NCI-H1417 treated with DMSO at 0.1 percent for 48 hours (cell line): Measurements from ENCODE around the gene BCOR.

ENCODE experiments used
- DNase-seq: peaks from one replicate; lab custom pipeline; 2025; lab: John Stamatoyannopoulos, UW

Gene BCOR

DNA sequence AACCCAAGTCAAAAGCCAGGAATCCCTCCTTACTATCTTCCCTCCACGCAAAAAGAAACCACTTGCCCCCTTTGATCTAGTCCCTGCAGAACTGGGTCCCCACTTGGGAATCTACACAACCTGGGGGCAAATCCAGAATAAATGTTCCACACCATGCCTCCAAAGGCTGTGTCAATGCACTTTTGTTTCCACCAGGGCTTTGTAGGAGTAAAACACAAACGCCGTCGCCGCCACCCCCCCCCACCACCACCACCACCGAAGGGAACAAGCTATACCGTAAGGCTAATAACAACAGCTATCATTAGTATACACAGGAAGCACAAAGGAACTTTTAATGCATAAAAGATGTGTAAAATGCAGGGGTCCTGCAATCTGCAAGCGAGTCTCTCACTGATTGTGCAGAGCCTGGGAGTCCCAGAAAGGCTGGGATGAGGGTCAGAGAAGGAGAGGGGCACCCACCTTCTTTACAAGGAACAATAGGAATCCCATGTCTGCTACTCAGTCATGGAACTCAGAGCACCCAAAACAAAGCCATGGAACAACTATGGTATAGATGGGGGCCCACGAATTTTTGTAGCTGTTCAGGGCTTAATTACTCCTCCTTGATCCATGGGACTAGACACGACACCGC is 13.2 kb downstream of the BCOR start:
- no peak for DNase-seq

DNA sequence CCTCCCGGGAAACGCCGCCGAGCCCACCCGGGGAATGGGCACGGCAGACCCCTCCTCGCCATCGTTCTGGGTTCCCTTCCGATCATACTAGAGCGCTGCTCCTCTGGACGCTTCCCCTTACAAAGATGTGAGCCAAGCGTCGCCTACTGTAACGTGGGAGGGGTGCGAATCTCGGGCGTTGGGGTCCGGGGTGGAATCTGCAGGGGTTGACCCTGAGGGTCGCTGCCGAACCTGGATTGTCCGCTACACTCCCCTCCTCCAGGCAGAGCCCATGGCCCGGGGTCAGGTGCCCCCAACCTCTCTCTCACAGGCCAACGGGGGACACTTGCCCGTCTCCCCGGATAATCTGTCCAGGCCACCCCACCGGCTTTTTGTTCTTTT is 13.8 kb downstream of the BCOR start:
- no peak for DNase-seq

DNA sequence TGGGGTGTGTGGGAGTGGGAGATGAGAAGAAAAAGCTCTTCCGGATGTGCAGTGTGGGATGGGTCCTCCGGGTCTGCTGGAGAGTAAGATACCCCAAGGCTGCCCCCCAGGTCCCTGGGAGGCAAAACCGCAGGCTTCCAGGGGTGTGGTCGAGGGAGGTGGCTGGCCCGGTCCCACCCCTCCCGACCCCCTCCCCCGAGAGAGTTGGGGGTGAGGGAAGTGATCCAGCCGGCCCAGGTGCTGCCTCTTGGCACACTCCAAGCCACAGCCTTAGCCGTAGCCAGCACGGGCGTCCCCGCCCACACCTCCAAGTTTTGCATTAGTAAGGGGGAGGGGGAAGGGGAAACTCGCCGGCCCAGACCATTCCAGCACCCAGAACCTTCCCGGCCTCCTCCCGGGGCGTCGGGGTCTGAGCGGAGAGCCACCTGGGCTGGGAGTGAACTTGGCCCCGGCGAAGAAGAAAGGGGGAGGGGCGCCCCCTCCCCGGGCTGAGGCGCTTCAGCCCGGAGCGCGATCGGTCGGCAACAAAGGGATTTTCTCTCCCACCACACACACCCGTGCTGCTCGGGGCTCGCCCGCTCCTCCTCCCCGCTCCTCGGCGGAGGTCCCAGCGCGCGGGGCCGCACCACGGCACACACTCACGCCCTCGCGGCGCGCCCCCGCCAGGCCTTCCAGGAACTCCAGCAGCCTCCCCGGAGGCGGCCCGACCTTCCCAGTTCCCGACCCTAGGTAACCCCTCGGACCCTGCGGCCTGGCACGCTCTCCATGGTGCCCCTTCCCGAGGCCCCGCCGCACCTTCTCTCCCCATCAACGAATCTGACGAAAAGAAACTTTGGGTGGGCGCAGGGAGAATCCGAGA is 14.4 kb downstream of the BCOR start:
- DNase-seq = no peak

DNA sequence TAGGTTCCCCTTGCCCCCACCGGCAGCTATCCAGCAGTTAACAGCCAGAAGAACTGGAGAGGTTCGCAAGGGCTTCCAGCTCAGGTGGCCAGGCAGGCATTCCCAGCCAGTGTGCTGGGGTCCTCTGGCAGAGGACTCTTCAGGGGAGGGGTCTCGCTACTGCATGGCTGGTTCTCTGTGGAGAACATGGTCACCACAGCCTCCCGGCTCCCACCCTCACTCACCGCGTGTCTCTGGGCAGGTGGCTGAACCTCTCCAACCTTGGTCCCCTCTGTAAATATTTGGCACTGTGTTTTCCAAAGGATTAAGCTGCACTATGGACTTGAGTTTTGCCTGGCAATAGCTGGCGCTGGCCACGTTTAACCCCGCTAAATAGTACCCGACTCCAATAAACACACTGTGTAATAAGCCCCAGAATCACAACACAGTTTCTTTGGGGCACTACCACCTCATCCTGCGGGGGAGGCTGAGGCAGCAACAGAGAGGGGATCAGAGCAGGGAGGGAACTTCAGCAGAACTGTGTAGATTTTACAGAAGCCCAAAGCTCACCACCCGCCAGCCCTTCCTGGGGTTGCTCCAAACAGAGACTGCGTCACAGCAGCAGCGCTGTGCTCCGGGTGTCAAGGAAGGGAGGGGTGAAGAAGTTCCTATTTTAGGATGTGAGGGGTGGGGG is 15.2 kb downstream of the BCOR start:
- no peak for DNase-seq

DNA sequence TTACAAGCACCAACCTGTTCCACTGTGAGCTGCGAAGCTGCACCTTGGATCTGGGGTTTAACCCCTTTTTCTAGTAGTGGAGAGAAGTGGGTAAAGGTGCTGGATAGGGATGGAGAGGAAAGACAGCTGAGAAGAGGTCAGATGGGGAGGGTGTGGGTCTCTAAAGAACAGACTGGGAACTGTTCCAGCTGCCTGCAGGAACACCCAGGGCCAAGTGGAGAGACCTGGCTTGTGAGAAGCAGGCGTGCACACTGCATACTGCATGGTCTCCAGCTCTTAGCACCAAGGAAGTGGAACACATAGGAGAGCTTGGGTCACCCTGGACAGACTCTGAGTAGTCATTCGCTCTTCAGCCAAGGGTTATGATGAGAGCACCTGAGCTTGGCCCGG is 16.1 kb downstream of the BCOR start:
- no peak for DNase-seq

DNA sequence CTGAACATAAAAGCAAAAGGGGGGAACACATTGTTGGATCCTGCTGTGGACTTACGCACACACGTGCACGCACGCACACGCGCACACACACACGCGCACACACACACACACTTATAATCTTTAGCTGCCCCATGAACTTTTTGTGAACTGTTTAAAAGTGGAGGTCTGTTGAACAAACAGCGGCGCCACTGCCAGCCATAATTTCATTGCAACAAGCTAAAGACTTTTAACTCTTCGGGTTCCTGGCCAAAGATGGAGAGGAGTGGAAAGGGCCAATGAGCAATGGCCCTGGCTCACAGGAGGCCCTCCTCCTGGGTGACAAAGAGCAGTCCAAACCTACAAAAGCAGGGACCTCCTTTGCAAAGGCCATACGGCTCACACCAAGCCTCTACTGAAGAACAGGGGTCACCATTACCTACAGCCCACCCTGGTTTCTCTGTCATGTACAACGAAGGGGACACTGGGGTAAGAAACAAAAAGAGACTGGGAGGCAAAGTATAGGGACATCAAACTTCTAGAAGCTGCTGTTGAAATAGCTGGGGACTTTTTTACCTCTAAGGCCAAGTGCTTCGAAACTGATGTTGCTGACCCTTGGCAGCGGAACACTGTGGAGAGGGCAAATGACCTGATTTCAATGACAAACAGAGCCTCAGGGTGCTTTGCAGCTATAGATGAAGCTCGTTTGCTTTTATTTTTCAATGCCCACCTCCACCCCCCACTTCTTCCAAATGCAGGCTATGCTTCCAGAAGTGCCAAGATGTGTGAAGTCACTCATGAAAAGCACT is 16.7 kb downstream of the BCOR start:
- no peak for DNase-seq

DNA sequence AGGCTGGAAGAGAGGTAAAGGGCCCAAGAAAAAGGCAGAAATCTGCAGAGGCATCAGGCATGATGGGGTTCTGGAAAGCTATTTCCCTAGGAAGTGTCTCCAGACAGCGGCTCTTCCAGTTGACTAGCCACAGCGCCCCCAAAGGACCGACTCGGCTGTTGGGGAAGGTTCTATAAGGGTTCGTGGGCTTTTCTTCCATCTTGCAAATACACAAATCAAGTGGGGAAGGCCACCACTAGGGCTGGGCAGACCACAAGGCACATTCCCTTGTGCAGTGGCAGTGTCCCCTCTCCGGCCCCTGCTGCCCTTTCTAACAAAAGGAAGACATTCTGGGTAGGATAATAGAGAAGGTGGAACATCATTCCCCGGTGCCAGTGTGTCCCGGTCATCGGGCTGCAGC is 18.2 kb downstream of the BCOR start:
- no peak for DNase-seq

DNA sequence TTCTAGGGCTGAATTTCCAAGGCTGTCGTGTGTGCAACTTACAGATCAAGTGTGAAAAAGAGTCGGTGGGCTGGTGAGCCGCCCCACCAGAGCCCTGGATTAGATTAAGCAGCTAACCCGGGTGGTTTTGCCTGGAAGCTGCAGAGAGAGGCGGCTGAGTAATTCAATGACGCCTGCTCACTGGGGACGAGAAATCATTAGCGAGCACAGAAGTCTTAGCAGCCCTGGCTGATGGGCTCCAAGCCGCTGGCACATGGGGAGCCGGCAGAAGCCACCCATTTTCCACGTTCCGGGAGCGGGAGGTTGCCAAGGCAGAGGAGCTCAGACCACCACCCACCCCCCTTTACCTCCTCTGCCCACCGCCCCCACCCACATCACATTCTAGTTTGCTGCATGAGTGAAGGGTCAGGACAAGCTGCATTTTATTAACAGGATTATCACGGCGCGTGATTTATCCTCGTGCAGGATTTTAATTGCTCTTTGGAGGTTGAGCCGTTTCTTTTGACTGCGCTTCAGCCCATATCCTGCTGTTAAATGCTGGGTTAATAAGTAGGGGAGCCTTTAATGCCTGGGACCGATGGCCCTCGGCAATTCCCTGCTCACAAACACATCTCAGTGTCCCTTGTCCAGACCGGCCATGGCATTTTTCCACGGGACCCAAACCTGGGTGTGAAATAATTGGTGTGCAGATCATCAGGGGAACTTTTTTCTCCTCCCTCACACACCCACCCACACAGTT is 19.1 kb downstream of the BCOR start:
- no peak for DNase-seq

DNA sequence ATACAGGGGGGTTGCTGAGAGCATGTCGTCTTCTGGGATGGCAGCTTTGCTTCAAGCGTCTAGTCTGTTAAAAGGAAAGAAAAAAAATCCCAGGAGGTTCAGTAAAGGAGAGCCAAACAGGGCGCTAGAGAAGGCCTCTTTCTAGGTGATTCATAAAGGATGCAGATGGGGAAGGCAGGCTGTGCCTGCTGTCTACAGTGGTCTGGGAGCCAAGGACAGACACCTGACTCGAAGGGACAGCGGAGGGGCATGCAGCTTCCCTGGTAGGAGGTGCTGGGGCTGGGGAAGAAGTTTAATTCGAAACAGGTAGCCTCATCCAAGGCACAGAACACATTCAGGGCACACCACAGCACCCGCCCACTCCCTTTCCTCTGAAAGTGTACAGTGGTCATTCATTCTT is 19.9 kb downstream of the BCOR start:
- DNase-seq = no peak

DNA sequence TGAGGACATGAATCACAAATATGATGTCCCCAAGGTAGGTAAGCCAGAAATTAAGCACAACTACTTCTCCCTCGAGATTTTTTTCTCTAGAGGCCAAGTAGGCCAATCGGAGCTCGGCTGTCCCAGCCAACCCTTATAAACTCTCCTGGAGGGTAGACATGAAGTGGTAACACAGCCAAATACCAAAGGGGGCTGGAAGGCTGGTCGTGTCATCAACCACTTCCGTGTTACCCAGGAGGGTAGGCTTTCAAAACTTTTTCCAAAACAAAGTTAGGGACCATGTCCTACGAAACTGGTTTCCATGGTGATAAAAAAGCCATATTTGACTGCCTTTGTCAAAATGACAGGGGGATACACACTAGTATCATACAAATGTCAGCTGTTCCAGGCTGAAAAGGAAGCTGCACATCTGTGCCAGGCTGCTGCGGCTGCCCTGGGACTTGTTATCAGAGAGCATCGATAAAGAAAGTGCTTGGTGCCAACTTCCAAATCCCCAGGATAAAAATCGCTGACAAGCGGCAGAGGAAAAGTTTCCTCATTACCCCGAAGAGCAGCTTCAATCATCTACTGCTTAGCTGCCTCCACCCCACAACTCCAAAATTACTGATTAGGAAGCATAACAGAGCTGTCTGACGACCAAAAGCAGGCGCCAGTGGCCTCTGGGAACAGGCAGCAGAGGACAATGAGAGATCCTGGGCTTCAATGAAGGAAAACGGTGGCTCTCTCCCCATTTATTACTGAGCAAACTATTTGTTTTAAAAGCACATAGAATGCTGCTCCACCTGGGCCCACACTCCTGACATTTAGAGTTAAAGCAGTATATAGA is 20.8 kb downstream of the BCOR start:
- DNase-seq = no peak

DNA sequence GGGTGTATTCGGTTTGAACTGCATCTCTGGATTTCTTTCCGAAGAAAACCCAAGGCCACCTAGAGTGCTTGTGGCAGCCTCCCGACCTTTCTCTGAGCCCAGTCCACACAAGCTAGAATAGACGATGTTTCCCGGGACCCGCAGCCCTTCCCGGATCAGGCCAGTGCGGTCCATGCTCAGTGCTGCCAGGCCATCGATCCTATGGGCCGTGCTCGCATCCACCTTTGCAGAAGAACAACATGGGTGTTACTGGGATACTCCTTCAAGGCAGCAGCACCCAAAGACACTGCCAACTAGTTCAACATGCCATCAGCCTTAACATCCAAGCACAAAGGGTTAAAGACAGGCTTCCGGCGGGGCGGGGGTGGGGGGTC is 22.8 kb downstream of the BCOR start:
- DNase-seq = no peak

DNA sequence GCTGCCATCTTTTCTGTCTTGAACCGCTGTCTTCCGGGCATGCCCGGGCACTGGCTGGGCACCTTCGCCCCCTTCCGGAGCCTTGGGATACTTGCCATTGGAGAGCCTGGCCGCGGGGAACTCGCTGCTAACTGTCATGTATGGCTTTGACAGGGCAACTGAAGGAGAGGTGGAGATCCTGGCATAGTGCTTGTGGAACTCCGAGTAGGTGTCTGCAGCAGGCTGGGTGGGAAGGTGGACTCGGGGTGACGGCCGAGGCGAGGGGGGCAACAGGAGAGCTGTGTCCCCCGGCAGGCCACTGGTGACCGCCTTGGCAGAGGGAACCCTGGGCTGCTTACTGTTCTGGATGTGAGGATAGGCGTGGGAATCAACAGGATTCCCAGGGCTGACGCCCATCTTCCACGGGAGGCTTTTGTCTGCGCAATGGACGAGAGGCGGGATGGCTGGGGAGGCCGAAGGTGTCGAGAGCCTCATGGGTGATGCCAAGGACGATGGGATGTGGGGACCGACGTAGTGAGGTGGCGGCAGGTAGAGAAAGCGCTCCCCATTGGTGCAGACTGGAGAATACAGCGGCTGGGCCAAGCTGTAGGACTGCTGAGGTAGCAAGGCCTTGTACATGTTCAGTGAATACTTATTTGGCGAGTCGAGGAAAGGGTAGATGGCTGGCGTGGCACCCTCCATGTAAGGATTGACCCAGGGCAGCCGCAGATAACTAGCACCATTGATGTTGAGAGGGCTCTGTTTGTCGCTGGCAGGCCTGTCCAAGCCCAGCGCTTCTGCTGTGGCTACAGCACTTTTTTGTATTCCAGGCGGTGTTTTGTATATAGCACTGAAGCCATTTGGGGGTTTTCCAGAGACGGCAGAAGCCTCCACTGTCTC is 23.4 kb downstream of the BCOR start:
- DNase-seq = no peak

DNA sequence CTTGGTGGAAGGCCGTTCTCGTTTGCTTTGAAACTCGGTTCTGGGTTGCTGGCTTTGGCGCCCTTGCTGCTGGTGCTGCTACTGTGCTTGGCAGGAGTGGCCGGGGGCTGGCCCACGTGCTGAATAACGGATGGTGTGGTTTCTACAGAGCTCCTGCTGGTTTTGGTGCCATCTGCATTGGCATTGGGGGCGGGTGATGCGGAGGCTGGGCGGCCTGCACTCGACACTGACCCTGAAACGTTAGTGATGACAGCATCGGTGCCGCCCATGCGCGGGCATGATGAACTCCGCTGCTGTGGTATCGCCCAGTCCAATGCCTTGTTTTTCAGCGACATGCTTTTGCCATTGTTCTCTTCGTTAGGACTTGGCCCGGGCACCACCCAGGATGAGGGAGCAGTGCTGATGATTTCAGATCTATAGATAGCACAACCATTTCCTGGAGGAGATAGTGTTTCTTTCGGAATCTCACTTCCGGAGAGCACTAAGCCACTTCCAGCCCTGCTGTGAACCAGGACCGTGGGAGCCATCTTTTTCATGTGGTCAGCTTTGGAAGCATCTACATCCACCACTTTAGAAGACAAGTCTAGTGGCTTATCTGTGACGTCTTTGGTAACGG is 24.2 kb downstream of the BCOR start:
- no peak for DNase-seq

DNA sequence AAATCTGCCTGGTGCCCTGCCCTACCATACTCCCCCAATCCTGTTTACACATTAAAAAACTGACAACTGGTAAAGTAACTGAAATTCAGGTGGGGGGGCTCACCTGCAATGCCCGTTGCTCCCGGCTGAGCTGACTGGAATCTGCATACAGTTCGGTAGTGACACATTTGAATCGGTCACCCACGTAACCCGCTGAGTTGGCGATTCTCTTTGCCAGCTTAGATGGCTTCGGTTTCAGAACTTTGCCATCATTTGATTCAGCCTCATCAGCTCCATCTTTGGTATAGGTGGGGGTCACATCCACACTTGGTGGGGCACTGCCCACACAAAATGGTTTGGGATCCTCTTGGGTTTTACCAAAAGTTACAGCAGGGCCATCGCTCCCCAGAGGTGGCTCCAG is 25.5 kb downstream of the BCOR start:
- DNase-seq = no peak

DNA sequence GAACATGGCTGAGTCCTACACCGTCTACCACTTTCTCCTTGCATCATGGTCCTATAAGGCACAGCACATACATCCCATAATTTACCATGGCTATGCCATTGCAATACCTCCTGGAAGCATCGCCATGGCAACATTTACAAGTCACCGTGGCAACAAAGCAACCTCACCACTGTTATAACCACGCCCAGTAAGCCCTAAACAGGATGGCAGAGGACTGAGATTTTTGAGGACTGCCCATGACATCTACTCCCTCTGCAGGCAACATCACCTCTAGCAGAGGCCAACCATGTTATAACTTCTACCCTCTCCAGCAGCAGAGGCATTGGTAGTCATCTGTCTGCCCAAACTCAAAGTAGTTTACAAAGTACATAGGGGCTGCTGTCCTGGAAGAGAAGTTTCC is 29.7 kb downstream of the BCOR start:
- no peak for DNase-seq

DNA sequence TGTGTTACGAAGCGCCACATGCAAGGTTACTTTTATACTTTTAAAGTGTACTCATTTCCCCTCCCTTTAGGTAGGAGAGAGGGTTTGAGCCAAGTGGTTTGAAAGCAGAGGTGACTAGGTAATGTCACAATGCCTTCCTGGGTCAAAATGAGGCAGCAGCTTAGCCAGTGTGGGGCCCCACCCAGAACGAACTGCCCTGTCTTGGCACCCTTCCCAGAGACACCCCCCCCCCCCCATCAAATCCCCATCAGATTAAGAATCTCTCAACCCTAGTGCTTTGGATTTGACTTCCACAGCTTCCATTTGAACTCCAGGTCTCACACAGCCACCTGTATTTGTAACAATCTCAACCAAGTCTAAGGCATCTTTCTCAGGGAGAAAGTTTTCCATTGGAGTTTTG is 31.1 kb downstream of the BCOR start:
- no peak for DNase-seq

DNA sequence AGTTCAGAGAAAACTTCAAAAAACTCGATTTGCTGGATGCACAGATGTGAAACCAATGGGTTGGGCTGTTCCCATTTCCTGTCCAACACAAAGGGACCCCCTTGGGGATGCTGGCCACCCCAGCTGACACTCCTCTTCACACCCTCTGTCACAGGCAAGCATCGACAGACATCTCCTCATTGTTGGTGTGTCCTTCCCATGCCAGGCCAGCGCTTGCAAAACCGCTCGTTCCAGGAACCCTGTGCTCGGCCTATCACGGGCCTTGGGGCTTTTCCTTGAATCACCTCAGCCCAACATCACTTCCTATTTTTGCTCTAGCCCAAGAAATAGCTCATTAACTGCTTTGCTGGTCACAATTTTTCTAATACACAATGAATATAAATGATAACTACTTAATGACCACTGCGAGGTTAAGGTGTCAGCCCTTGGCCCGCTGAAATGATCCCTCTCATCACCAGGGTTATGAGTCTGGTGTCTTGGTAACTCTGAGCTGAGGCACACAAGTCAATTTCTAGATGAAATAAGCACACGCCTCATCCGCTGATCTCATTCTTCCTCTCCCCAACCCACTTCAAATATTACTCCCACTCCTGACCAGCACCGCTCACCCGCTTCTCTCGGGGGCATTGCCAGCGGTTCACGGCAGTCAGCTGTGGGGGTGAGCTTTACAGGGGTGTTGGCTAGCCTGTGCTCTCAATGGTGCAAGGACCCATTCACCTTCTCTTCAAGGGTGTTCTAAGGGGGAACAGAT is 32.3 kb downstream of the BCOR start:
- no peak for DNase-seq

DNA sequence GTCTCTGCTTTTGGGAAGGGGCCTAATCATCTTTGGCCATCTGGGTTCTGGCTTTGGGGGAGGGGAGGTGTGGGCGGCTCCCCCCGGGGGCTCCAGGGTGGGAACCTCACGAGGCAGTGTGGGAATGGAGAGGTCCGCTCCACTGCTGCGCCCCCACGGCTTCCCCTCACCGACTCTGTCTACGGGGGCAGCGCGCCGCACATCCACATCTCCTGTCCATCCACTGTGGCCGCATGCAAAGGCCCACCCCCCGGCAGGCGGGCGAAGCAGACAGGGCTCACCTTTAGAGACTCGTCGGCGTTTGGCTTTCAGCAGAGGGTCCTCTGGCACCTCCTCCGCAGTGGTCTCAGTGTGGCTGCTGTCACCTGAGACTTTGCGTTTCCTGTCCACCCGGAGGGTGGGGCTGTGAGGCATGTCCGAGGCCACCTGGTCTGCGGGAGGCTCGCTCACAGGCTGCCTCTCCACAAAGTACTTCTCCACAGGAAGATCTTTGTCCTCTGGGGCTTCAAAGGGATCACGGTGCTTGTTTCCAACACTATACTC is 33.6 kb downstream of the BCOR start:
- no peak for DNase-seq
